AG09309 (cell line): ENCODE results near the gene TAF10.

Experiments
- DNase-seq: peaks from one replicate; pipeline ENCODE4 v3.0.0-alpha.2; 2010; ENCODE audit warnings: low read depth
- H3K4me3 ChIP-seq: 2 replicates; pipeline ENCODE4 v1.5.1; 2011; ENCODE audit warnings: mild to moderate bottlenecking, low read depth, low read length, moderate library complexity; ENCODE audit not compliant: control insufficient read depth
- CTCF ChIP-seq: IDR thresholded peaks from 2 replicates; pipeline ENCODE4 v1.5.1; 2011; ENCODE audit warnings: mild to moderate bottlenecking, low read depth, low read length, inconsistent platforms; ENCODE audit not compliant: insufficient read depth, control insufficient read depth; ENCODE audit errors: missing control alignments

TAF10 gene

DNA sequence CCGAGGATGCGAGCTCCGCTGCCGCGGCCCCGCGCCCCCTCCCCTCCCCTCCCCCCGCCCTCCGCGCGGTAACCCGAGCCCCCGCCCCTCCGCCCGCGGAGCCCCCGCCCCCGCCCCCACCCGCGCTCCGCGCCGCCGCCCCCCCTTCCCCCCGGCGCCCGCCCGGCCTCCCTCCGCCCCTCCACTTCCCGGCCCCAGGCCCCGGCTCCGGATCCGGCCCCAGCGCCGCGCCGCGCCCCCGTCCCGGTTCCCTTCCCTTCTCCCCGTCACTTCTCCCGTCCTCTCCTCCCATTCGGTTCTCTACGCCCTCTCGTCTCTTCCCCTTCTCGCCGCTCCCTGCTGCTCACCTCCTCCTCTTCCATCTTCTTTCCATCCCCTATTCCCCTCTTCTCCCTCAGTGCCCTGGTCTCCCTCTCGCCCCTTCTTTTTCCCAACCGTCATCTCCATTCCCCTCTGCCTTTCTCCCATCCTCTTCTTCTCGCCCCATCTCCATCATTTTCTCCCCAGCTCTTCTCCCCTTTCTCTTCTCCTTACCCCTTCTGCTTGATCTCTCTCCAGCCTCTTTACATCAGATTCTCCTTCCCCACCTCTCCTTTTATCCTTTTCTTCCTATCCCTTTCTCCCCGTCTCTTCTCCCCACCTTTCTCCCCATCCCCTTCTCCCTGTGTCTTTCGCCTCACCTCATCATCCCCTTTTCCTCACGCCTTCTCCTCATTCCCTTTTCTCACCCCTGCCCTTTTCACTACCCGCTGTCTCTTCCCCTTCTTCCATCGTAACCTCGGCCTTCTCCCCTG, 44.0 kb upstream of the TAF10 start, which contains the start of gene DCHS1:
Gene DCHS1, minus strand, starts transcription at position 20 of the 794 bp plus-strand sequence. CDS start 14,196 bp downstream, outside the sequence.
- TF ChIP-seq CTCF: no peak
- H3K4me3 ChIP-seq: peak within 1 kb of the TSS; percentile 54
- no peak for DNase-seq

DNA sequence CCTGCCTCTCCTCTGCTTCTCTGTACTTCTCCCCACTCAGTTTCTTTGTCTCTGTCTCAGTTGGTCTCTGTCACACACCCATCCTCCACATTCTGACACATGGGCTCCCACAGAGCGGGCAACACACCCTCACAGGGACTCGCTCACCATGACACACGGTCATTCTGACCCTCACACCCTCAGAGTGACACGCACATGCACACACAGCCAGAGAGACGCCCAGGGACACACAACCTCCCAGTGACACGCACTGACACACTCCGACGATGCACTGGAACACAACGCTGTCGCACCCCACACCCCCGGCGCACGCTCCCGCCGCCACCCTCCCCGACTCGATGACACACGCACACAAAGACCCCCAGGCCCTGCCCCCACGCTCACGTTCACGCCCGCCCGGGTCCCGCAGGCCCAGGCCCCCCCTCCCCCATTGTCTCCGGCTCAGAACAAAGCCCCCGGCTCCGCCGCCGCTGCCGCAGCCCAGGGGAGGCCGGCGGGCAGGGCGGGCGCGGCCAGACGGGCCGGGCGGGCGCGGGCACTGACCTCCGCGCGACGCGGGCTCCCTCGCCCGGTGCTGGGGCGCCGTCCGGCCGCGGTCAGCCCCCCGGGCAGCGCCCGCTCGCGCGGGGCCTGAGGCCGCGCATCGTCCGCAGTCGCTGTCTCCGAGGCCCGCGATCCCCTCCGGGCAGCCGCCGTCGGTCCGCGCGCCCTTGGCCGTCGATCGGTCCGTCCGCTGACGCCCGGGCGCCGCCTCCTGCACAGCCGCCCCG, 43.2 kb upstream of the TAF10 start:
- TF ChIP-seq CTCF: no peak
- no peak for DNase-seq
- H3K4me3 ChIP-seq: peak overlapping the region; percentile 40

- H3K4me3 ChIP-seq: peak overlapping the region; percentile 40
- no peak for TF ChIP-seq CTCF
- no peak for DNase-seq
Measured at GRCh38 chr11:6654281-6655019, 42.4 kb upstream of the TAF10 start.

GRCh38 chr11:6653656-6654055, 41.6 kb upstream of the TAF10 start:
- H3K4me3 ChIP-seq: no peak overlapping the region
- TF ChIP-seq CTCF: no peak
- no peak for DNase-seq

GRCh38 chr11:6653097-6653496, 41.1 kb upstream of the TAF10 start:
- H3K4me3 ChIP-seq: no peak overlapping the region
- DNase-seq: no peak
- TF ChIP-seq CTCF: no peak

GRCh38 chr11:6652182-6652581, 40.2 kb upstream of the TAF10 start:
- no peak overlapping the region for H3K4me3 ChIP-seq
- DNase-seq: no peak
- no peak for TF ChIP-seq CTCF
